HG03025 (cell line): ENCODE results near the gene INO80B.

Experiments used
- ATAC-seq: cut with Tn5 transposase; IDR thresholded peaks from one replicate; pipeline ENCODE4 v1.9.1; 2021; ENCODE audit warnings: mild to moderate bottlenecking, moderate library complexity; ENCODE audit not compliant: unreplicated experiment, low FRiP score

Gene INO80B

DNA sequence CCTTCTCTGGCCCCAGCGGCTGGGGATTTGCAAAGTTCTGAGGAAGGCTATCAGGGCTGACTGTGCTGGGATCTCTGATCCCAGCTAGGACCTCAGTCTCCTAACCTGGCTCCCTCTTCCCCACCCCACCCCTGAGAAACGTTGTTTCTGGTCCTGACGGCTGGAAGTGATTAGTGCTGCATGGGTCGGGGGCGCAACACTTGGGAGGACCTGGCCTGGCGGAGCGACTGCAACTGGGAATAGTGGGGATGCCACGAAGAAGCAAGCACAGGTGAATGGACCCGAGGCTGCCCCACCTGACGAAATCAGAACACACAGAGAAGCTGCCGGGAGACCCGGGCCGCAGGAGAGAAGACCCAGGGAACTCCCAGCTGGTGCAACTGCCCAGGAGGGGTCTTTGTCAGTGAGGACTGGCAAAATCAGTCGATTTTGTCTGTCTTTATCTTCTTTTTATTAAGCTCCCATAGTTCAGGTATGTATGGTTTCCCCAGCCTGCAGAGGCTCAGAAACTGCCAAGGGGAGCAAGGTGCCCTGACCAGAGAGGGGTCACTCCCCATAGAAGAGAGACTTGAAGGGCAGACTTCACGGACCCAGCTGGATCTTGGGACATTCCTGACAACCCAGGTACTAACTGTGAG is 45.2 kb downstream of the INO80B start:
- ATAC-seq: no peak

GRCh38 chr2:74500578-74500946 is 45.7 kb downstream of the INO80B start:
- ATAC-seq: no peak

DNA sequence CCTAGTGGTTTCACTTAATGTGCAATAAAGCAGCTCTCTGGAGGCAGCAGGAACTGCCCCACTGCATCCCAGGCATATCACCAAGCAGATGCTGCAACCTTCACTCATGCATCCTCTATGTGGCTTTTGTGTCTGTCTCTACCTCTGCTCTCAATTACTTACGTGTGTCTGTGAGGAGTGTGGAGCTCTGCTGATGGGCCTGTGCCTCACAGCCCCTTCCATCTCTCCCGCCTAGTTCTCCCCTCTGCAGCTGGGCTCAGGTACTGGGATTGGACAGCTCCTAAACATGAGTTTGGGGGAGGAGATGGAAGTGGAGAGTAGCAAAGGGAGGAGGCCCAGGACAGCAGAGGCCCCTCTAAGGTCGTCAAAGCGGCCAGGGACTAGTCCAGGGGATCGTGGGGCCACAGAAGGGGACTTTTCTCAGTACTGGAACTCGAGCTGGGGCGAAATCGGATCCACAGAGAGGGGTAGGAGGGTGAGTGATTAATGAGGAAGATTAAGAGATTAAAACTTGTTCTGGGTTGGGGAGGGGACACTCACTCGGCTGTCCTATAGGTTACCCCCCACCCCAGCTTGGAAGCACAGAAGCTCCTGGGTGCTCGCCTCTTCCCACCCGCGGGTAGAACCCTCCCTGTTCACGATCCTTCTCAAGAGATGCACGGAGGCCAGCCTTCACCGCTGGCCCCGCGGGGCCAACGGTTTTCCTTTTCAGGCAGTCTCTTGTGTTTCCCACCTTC is 46.6 kb downstream of the INO80B start:
- no peak for ATAC-seq

GRCh38 chr2:74502147-74502719 is 47.3 kb downstream of the INO80B start:
- ATAC-seq: no peak

DNA sequence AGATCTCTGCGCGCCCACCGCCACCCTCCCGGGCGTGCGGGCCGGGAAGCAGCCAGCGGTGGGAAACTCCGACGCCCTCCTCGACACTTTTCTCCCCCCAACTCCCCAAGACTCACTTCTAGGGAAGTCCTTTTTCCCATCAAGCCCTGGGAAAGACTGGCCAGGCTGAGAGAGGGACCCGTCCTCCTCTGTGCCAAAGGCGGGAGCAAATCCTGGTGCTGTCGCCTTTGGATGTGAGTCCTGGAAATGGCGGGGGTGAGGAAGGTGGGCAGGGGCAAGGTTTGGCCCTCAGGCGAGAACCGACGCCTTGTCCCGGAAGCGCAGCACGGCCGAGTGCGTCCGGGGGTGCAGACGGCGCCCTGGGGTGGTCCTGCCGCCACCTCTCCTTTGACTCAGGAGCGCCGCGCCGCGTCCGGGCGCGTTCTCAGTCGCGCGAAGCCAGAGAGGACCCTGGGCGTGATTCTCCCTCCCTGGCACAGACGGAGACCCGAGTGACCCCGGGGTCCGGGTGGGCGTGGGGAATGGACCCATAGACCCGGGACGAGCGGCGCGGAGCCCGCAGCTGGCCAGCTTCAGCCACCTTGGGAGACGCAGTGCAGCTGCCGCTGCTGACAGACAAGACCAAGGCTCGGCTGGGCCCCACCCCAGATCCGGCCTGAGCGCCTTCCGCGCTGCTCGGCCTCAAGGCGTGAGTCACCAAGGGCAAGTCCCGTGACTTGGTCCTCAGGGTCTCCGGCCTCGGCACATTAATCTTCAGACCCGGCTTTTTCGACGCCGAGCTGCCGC is 48.0 kb downstream of the INO80B start:
- ATAC-seq: no peak

- no peak for ATAC-seq
Measured at GRCh38 chr2:74503506-74504475, 48.9 kb downstream of the INO80B start.

GRCh38 chr2:74504591-74504990 is 49.7 kb downstream of the INO80B start:
- ATAC-seq: no peak

GRCh38 chr2:74505448-74506246 is 50.8 kb downstream of the INO80B start:
- no peak for ATAC-seq

DNA sequence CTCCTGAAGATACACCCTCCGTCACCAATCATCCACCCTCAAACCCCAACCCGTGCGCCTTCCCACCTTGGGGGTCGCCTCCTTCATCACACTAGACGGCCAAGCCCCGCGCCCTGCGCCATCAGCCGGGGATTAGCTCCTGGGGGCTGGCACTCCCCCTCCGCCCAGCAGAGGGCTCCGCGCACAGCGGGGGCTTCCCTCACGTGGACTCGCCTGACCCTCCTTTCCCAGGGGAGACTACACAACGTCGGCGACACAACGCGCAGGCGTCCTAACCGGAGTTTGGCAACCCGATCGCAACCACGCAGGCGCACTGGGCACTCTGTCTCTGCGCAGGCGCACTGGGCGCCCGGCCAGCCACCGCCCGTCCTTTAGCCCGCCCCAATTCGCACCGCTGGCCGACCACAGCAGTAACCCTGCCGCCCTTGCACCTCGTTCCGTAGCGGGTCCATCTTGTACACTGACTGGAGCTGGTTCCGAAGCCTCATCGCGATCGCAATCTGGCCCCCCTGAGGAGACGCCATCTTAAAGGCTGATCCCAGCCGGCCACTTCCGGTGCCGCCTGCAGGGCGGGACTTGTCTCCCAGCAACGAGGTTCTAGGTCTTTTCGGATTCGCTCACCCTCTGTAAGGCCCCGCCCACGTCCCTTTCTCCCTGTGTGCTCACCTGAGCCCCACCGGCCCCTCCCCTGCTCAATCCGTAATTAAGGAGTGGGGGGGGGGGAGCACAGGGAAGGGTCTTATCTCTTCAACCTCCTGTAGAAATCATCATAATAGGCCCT is 52.4 kb downstream of the INO80B start, which contains the start of gene PCGF1:
Gene PCGF1, minus strand, starts transcription at position 551 of the 781 bp plus-strand sequence. Its CDS starts 27 bp downstream, at position 524.
- peak; percentile 93 for ATAC-seq
